NCI-H1105 treated with DMSO at 0.1 percent for 48 hours (cell line): Measurements from ENCODE around the gene FRMD8.

ENCODE experiments used
- DNase-seq: peaks from one replicate; lab custom pipeline; 2025; lab: John Stamatoyannopoulos, UW

The FRMD8 gene

GRCh38 chr11:65454696-65455456 is 68.4 kb downstream of the FRMD8 start:
- peak; percentile 85 for DNase-seq

- no peak for DNase-seq
These were observed 70.0 kb downstream of the FRMD8 start for GRCh38 chr11:65456418-65456817.

- DNase-seq, result no peak
These were observed 73.1 kb downstream of the FRMD8 start for GRCh38 chr11:65459552-65459951.
